H1 (cell line): Measurements from ENCODE around the gene HES2. TPM values are rescaled to one million over a fixed set of nuclear protein-coding genes. Genes with fewer than 3 reads are reported as not detected.

Source experiments
- CTCF ChIA-PET: fragments of 300-600 bp; sonication (Branson Sonifier 250); formaldehyde crosslinking; loops from one replicate; lab custom pipeline; 2021; ENCODE audit not compliant: partially characterized antibody; lab: Charles Lee
- POLR2A ChIA-PET: fragments of 300-600 bp; sonication (Branson Sonifier 250); formaldehyde crosslinking; loops from one replicate; lab custom pipeline; 2021; ENCODE audit warnings: inconsistent platforms; ENCODE audit not compliant: partially characterized antibody; lab: Charles Lee
- DNase-seq, 2 experiments: peaks; one replicate each; pipeline versions ENCODE4 v3.0.0 to v3.0.0-alpha.2; 2010 to 2022; ENCODE audit warnings: low spot score in 2 of 2, low read depth in 1 of 2, mixed read lengths in 1 of 2
- FAIRE-seq: peaks from 2 replicates; lab custom pipeline; 2011; peaks lifted over from hg19 to GRCh38; lab: Jason Lieb, UNC
- H2AFZ ChIP-seq: 2 replicates; pipeline ENCODE4 v1.8.1; 2012; ENCODE audit warnings: low read length, inconsistent platforms
- H2AK5ac ChIP-seq: 2 replicates; pipeline ENCODE4 v1.6.1; 2013; ENCODE audit warnings: low read depth, low read length
- H2BK120ac ChIP-seq: replicated peaks from 2 replicates; pipeline ENCODE3; 2013; ENCODE audit warnings: low read depth, low read length, inconsistent platforms
- H2BK12ac ChIP-seq: 2 replicates; pipeline ENCODE4 v1.6.1; 2013; ENCODE audit warnings: low read depth, low read length
- H2BK15ac ChIP-seq: 2 replicates; pipeline ENCODE4 v1.6.1; 2013; ENCODE audit warnings: low read length
- H2BK20ac ChIP-seq: 2 replicates; pipeline ENCODE4 v1.6.1; 2013; ENCODE audit warnings: low read length
- H2BK5ac ChIP-seq: 2 replicates; pipeline ENCODE4 v1.6.1; 2013; ENCODE audit warnings: low read depth, low read length
- H3K14ac ChIP-seq: 2 replicates; pipeline ENCODE4 v1.6.1; 2013; ENCODE audit warnings: inconsistent platforms; ENCODE audit not compliant: insufficient read length
- H3K18ac ChIP-seq: 2 replicates; pipeline ENCODE4 v1.6.1; 2013; ENCODE audit warnings: low read length; ENCODE audit errors: extremely low read depth
- H3K23ac ChIP-seq: 2 replicates; pipeline ENCODE4 v1.6.1; 2013; ENCODE audit warnings: inconsistent platforms; ENCODE audit not compliant: insufficient read length
- H3K23me2 ChIP-seq: 2 replicates; pipeline ENCODE4 v1.6.1; 2013; ENCODE audit warnings: low read depth, low read length
- H3K27ac ChIP-seq: 2 replicates; pipeline ENCODE4 v1.6.1; 2011; ENCODE audit warnings: low read depth, low read length, inconsistent platforms
- H3K27me3 ChIP-seq, 4 experiments: replicated peaks in 1 of 4; 1 replicate in 1 of 4; 2 replicates in 3 of 4; pipeline versions ENCODE4 v1.6.1 to v1.8.1; 2011 to 2013; ENCODE audit warnings: low read length in 3 of 4, mild to moderate bottlenecking in 3 of 4, inconsistent platforms in 2 of 4, mixed read lengths in 2 of 4, moderate library complexity in 1 of 4; ENCODE audit not compliant: control insufficient read depth in 3 of 4, insufficient read depth in 3 of 4; ENCODE audit errors: extremely low read depth in 1 of 4
- H3K36me3 ChIP-seq, 4 experiments: 2 replicates each; pipeline versions ENCODE4 v1.6.1 to v1.8.1; 2011 to 2013; ENCODE audit warnings: mild to moderate bottlenecking in 4 of 4, low read length in 3 of 4, moderate library complexity in 2 of 4, control low read depth in 1 of 4, inconsistent platforms in 1 of 4; ENCODE audit not compliant: insufficient read depth in 4 of 4, control insufficient read depth in 2 of 4
- H3K4ac ChIP-seq: replicated peaks from 2 replicates; pipeline ENCODE3; 2013; ENCODE audit warnings: low read length, low read depth, mixed read lengths, inconsistent platforms; ENCODE audit not compliant: insufficient read length
- H3K4me1 ChIP-seq, 4 experiments: replicated peaks in 1 of 4; 1 replicate in 1 of 4; 2 replicates in 3 of 4; pipeline versions ENCODE4 v1.6.1 to v1.8.1; 2011 to 2013; ENCODE audit warnings: low read length in 3 of 4, inconsistent platforms in 2 of 4, mixed read lengths in 1 of 4; ENCODE audit not compliant: insufficient read depth in 4 of 4, control insufficient read depth in 3 of 4
- H3K4me2 ChIP-seq, 2 experiments: 2 replicates each; pipeline versions ENCODE4 v1.6.1 to v1.8.1; 2011 to 2013; ENCODE audit warnings: low read depth in 2 of 2, low read length in 2 of 2, control low read depth in 1 of 2, inconsistent platforms in 1 of 2, mild to moderate bottlenecking in 1 of 2; ENCODE audit not compliant: insufficient read depth in 1 of 2
- H3K4me3 ChIP-seq, 4 experiments: fragments of 200-600, 300-600 bp in 1 of 4; sonication (generic), shearing (Covaris generic), sonication (Bioruptor Twin) in 1 of 4; 2 replicates each; pipeline versions ENCODE4 v1.5.1 to v1.8.1; 2011 to 2016; ENCODE audit warnings: low read length in 4 of 4, low read depth in 3 of 4, control low read depth in 2 of 4, inconsistent platforms in 2 of 4, mild to moderate bottlenecking in 2 of 4, mixed read lengths in 1 of 4, moderate library complexity in 1 of 4; ENCODE audit not compliant: insufficient read depth in 2 of 4; ENCODE audit errors: extremely low read depth in 1 of 4
- H3K56ac ChIP-seq: replicated peaks from 2 replicates; pipeline ENCODE3; 2013; ENCODE audit warnings: low read depth, mild to moderate bottlenecking, mixed read lengths, low read length, inconsistent platforms; ENCODE audit not compliant: insufficient read length
- H3K79me1 ChIP-seq: 2 replicates; pipeline ENCODE4 v1.6.1; 2013; ENCODE audit warnings: low read depth, low read length, control low read depth
- H3K79me2 ChIP-seq, 2 experiments: 2 replicates each; pipeline versions ENCODE4 v1.6.1 to v1.8.1; 2012 to 2013; ENCODE audit warnings: low read length in 2 of 2, mild to moderate bottlenecking in 2 of 2, inconsistent platforms in 1 of 2; ENCODE audit not compliant: insufficient read depth in 2 of 2, control insufficient read depth in 1 of 2
- H3K9ac ChIP-seq, 4 experiments: replicated peaks in 1 of 4; 1 replicate in 1 of 4; 2 replicates in 3 of 4; pipeline versions ENCODE4 v1.6.1 to v1.8.1; 2011 to 2013; ENCODE audit warnings: low read depth in 3 of 4, low read length in 3 of 4, control low read depth in 2 of 4, mild to moderate bottlenecking in 2 of 4, moderate library complexity in 2 of 4, inconsistent platforms in 1 of 4; ENCODE audit errors: extremely low read depth in 1 of 4
- H3K9me3 ChIP-seq, 2 experiments: 2 replicates each; pipeline versions ENCODE4 v1.6.1 to v1.8.1; 2012 to 2013; ENCODE audit warnings: mild to moderate bottlenecking in 2 of 2, moderate library complexity in 2 of 2, control low read depth in 1 of 2, inconsistent platforms in 1 of 2, low read depth in 1 of 2, low read length in 1 of 2, mixed read lengths in 1 of 2; ENCODE audit not compliant: insufficient read depth in 2 of 2
- H4K20me1 ChIP-seq, 2 experiments: replicated peaks in 1 of 2; 2 replicates each; pipeline versions ENCODE3 to v1.8.1; 2011 to 2013; ENCODE audit warnings: inconsistent platforms in 2 of 2, low read length in 2 of 2, mild to moderate bottlenecking in 1 of 2; ENCODE audit not compliant: insufficient read depth in 2 of 2, control insufficient read depth in 1 of 2
- H4K5ac ChIP-seq: 2 replicates; pipeline ENCODE4 v1.6.1; 2013; ENCODE audit warnings: low read length, low read depth, mixed read lengths, inconsistent platforms; ENCODE audit not compliant: insufficient read length
- H4K8ac ChIP-seq: 2 replicates; pipeline ENCODE4 v1.8.0; 2013; ENCODE audit warnings: mild to moderate bottlenecking, moderate library complexity, low read length, inconsistent platforms; ENCODE audit not compliant: insufficient read depth; ENCODE audit errors: extremely low read depth
- H4K91ac ChIP-seq: replicated peaks from 2 replicates; pipeline ENCODE3; 2013; ENCODE audit warnings: low read length, mixed read lengths, inconsistent platforms; ENCODE audit not compliant: insufficient read length
- JUND ChIP-seq: IDR thresholded peaks from 2 replicates; pipeline ENCODE4 v1.6.1; 2011; ENCODE audit warnings: mild to moderate bottlenecking, improper control_type of control experiment, low read length
- WGBS, 2 experiments: shearing (Covaris generic) in 1 of 2; methylation state at CpG; one replicate each; pipeline versions ENCODE4 v1.1.6 to v1.1.7; 2013 to 2015; ENCODE audit warnings: low lambda C conversion rate in 2 of 2, mixed read lengths in 2 of 2, inconsistent platforms in 1 of 2, low coverage in 1 of 2, missing lambda C conversion rate in 1 of 2; ENCODE audit not compliant: insufficient replicate concordance in 2 of 2, insufficient coverage in 1 of 2, insufficient read length in 1 of 2; ENCODE audit errors: extremely low coverage in 1 of 2, missing lambda C conversion rate in 1 of 2; 5-methylcytosine and 5-hydroxymethylcytosine counted together
- polyA plus RNA-seq, 7 experiments: library from polyadenylated mRNA; depleted of rRNA in 3 of 7; stranded (reverse) in 5 of 7; unstranded in 2 of 7; fragments of >200 nt in 5 of 7; fragments of 200-250 nt in 2 of 7; gene quantifications; 1 replicate in 5 of 7; 2 replicates in 1 of 7; 4 replicates in 1 of 7; pipeline versions ENCODE4 v1.2.1 to v1.2.3, GENCODE V29; 2011 to 2013; ENCODE audit warnings: missing spikeins in 2 of 7, mixed read lengths in 2 of 7
- total RNA-seq: library from RNA; stranded (reverse); fragmentation: NEBNext Ultra II Directional; extraction: Animal tissue kit (Norgen Biotek cat#: 25700); gene quantifications from 2 replicates; pipeline ENCODE4 v1.2.1, GENCODE V29; 2021
- TF ChIP-seq, protein P1 (sequence below): IDR thresholded peaks from 2 replicates; pipeline ENCODE4 v1.6.1; 2011; ENCODE audit warnings: low read length, improper control_type of control experiment

The HES2 gene
- total and polyA plus RNA-seq, 2 of the 8 experiments (the other 6 are each of a cell fraction or from before 2014, with no cell fraction given) = 0.15 to 0.53 TPM

DNA sequence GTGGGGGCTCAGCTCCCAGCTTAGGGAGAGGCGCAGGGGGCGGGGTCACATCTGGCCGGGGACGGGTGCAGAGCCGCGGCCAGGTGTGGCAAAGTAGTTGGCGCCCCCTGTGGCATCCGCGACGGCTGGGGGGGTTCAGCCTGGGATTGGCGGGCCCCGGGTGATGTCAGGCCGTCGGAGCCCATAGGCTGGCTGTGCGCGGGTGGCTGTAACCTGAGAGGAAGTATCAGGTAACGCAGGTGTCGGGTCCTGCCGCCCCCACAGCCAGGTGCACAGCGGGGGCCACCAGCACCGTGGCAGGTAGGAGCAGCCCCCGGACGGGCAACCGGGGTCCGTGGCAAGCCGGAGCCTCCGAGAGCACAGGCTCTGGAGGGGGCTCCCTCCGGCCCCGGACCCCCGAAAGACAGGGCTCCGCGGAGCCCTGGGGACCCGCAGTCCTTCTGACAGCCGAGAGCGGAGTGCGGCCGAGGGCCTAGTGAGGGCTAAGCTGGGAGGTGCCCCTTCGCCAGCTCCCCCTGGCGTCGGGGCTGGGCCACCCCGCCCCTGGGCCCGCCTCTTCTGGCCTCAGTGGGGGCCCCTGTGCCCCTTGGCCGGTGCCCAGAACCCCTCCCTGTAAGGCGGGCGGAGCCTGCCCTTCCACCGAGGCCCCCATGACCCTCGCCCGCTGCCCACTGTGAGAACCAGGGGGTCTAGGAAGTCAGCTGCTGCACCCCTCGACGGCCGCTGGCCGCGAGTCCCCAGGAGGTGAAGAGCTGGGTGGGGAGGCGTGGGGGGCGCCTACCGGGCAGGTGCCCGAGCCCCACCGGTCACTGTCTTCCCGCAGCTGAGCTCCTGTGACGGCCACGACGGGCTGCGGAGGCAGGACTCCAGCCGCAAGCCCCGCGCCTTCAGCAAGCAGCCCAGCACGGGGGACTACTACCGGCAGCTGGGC, 28.4 kb upstream of the HES2 start:
- Histone ChIP-seq H2BK20ac (no peak overlapping the region), H3K18ac (no peak overlapping the region; the same call in 1 of the 2 replicates), H3K79me2 (no peaks in the 10 kb centered on the region), H3K14ac (no peak overlapping the region), H3K79me1 (no peaks in the 10 kb centered on the region), H2BK12ac (peak overlapping the region; percentile 39; the same call in 1 of the 2 replicates), H2BK15ac (no peak overlapping the region), H3K9ac (no peak overlapping the region; a peak in 1 of 7 replicates), H3K56ac (no peak overlapping the region), H2AFZ (no peak overlapping the region), H3K4me2 (peak overlapping the region; percentile 78 to 79), H2BK5ac (no peak overlapping the region; the same call in 1 of the 2 replicates), H4K91ac (no peak overlapping the region), H3K4me3 (peak overlapping the region; percentile 41 to 61 (median 42)), H3K23me2 (peaks cover 10% of the 10 kb centered on the region; the same call in 1 of the 2 replicates), H3K23ac (no peak overlapping the region), H2BK120ac (no peak overlapping the region), H4K5ac (peak overlapping the region; percentile 36), H3K27me3 (peaks cover 0 to 8% (median 2%) of the 10 kb centered on the region in 4 experiments; a peak in 3 of 7 replicates), H3K4me1 (peaks cover 0 to 28% (median 13%) of the 10 kb centered on the region in 4 experiments; a peak in 6 of 7 replicates), H4K20me1 (peaks cover 0 to 4% of the 10 kb centered on the region in 2 experiments), H2AK5ac (no peak overlapping the region), H3K9me3 (no peaks in the 10 kb centered on the region), H3K4ac (no peak overlapping the region), H4K8ac (peak overlapping the region; percentile 79), H3K36me3 (no peaks in the 10 kb centered on the region), H3K27ac (no peak overlapping the region)
- ChIA-PET POLR2A (interaction anchor here (0.7 to 12.2 kb wide), 6 partner anchors 14 to 204 kb away, joined by 3 to 123 read pairs (median 3); partner anchors contain the start of genes HES3 and TNFRSF25), CTCF (interaction anchor here (0.6 to 16.7 kb wide), 22 partner anchors 8 to 208 kb away, joined by 3 to 168 read pairs (median 4); partner anchors contain the start of genes PLEKHG5 and TNFRSF25)
- 2% methylated on average over 38 of the region's 68 CpGs; no CpG with 5 or more reads in 1 of the 2 experiments for WGBS, 2 experiments
- DNase-seq = peak; percentile 60 to 94
- no peak for FAIRE-seq
- TF ChIP-seq, protein P1, sequence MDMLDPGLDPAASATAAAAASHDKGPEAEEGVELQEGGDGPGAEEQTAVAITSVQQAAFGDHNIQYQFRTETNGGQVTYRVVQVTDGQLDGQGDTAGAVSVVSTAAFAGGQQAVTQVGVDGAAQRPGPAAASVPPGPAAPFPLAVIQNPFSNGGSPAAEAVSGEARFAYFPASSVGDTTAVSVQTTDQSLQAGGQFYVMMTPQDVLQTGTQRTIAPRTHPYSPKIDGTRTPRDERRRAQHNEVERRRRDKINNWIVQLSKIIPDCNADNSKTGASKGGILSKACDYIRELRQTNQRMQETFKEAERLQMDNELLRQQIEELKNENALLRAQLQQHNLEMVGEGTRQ = 0 out of 2 replicates have a peak, but pooled peaks have one; percentile 20
- TF ChIP-seq JUND = no peak
